Placental epithelial cell (primary cell): ENCODE data around the gene GOLGA6L7. TPM values are rescaled to one million over a fixed set of nuclear protein-coding genes. Genes with fewer than 3 reads are reported as not detected.

Source experiments
- total RNA-seq: library from RNA; depleted of rRNA; stranded (reverse); fragments of >200 nt; gene quantifications from 2 replicates; pipeline ENCODE4 v1.2.3, GENCODE V29; 2012

GOLGA6L7 gene
- not detected in 2 replicates for total RNA-seq

GRCh38 chr15:28848521-28848920, at the start of gene GOLGA6L7:
GOLGA6L7 (minus strand) TSS chr15:28848644; CDS start chr15:28848549, 95 bp downstream.

DNA sequence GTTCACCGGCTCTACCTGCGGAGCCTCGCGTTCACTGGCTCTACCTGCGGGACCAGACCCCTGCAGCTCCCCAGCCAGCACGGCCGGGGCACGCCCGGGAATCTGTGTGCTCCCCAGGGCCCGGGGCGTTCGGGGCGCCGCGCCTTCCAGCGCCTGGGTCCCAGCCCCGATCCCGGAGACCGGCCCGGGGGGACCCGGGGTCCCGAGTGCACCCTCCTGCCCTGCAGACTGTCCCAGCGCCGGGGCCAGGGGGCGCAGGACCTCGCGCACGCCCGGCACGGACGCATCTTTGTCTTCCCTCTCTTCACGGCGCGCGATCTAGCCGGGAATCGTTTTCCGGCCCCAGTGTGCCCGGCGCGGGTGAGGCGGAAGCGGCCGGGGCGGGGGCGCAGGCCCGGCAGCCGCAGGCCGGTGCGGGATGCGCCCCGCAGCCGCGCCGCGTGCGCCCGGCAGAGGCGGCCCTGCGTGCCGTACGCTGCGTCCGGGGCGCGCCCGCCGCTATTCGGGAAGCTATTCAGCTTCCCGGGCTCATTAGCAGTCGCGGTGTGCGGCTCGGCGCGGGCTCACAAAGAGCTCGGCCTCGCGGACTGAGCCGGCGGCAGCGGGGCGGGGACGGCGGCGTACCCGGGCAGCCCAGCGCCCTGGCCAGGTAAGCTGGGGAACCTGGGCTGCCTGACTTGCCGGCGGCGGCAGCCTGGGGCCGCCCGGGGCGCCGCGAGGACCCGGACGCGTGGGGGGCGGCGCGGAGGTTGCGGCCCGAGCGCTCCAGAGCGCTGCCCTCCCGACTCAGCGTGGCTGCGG, 37.4 kb upstream of the GOLGA6L7 start, which contains the start of gene APBA2:
Gene APBA2, plus strand, starts transcription at position 345 of the 801 bp plus-strand sequence. CDS start 167,911 bp downstream, outside the sequence.

Other genes with a start within 250 kb of the GOLGA6L7 start
- gene GOLGA8M, start 136.2 kb downstream of the GOLGA6L7 start, total RNA-seq, result 1.3 TPM in 1 of 2 replicates, not detected in the other
- gene APBA2, start 37.3 kb upstream of the GOLGA6L7 start, total RNA-seq, result 0.22 and 0.39 TPM in 2 replicates